Skeletal muscle satellite cell (primary cell): ENCODE data around the gene NRF1.

Experiments used
- H3K27me3 ChIP-seq: 2 replicates; pipeline ENCODE4 v1.7.0; 2013; ENCODE audit warnings: low read length; ENCODE audit not compliant: control insufficient read depth, insufficient read depth
- H3K36me3 ChIP-seq: 2 replicates; pipeline ENCODE4 v1.7.0; 2013; ENCODE audit warnings: mild to moderate bottlenecking, control low read depth, low read length; ENCODE audit not compliant: insufficient read depth
- H3K4me1 ChIP-seq: 2 replicates; pipeline ENCODE4 v1.7.0; 2013; ENCODE audit warnings: low read length; ENCODE audit not compliant: control insufficient read depth, insufficient read depth
- H3K4me2 ChIP-seq: 2 replicates; pipeline ENCODE4 v1.7.0; 2013; ENCODE audit warnings: mild to moderate bottlenecking, low read length
- H3K4me3 ChIP-seq: 2 replicates; pipeline ENCODE4 v1.7.0; 2013; ENCODE audit warnings: low read length
- H3K9ac ChIP-seq: 2 replicates; pipeline ENCODE4 v1.7.0; 2013; ENCODE audit warnings: mild to moderate bottlenecking, low read depth, low read length, moderate library complexity
- H3K9me3 ChIP-seq: replicated peaks from 2 replicates; pipeline ENCODE4 v1.7.0; 2013; ENCODE audit warnings: mild to moderate bottlenecking, control low read depth, low read length

The NRF1 gene

GRCh38 chr7:129776362-129776722, 164.8 kb downstream of the NRF1 start:
- no peak overlapping the region for H3K4me3 ChIP-seq

GRCh38 chr7:129777195-129777844, 165.8 kb downstream of the NRF1 start:
- no peaks in the 10 kb centered on the region for H3K9me3 ChIP-seq
- H3K4me3 ChIP-seq, result no peak overlapping the region
- H3K36me3 ChIP-seq, result no peaks in the 10 kb centered on the region
- H3K27me3 ChIP-seq, result peaks cover 60% of the 10 kb centered on the region
- no peak overlapping the region for H3K9ac ChIP-seq
- no peak overlapping the region for H3K4me2 ChIP-seq
- H3K4me1 ChIP-seq, result peaks cover 19% of the 10 kb centered on the region

More at GRCh38 chr7:129776362-129776722, 164.8 kb downstream of the NRF1 start:
- Histone ChIP-seq H3K27me3 (peaks cover 54% of the 10 kb centered on the region), H3K4me1 (peaks cover 14% of the 10 kb centered on the region), H3K36me3 (no peaks in the 10 kb centered on the region), H3K9ac (no peak overlapping the region), H3K4me2 (no peak overlapping the region), H3K9me3 (no peaks in the 10 kb centered on the region)

- no peak overlapping the region for H3K4me3 ChIP-seq
Observed at GRCh38 chr7:129777993-129778769, 166.7 kb downstream of the NRF1 start.

GRCh38 chr7:129778770-129779601, 167.5 kb downstream of the NRF1 start:
- H3K4me2 ChIP-seq, result peak overlapping the region; percentile 82
- no peaks in the 10 kb centered on the region for H3K36me3 ChIP-seq
- no peaks in the 10 kb centered on the region for H3K9me3 ChIP-seq
- H3K27me3 ChIP-seq, result peaks cover 73% of the 10 kb centered on the region
- H3K4me1 ChIP-seq, result peaks cover 24% of the 10 kb centered on the region
- H3K4me3 ChIP-seq, result peak overlapping the region; percentile 54
- no peak overlapping the region for H3K9ac ChIP-seq

More at GRCh38 chr7:129777993-129778769, 166.7 kb downstream of the NRF1 start:
- no peaks in the 10 kb centered on the region for H3K36me3 ChIP-seq
- no peak overlapping the region for H3K4me2 ChIP-seq
- H3K4me1 ChIP-seq, result peaks cover 22% of the 10 kb centered on the region
- H3K9ac ChIP-seq, result no peak overlapping the region
- H3K9me3 ChIP-seq, result no peaks in the 10 kb centered on the region
- H3K27me3 ChIP-seq, result peaks cover 67% of the 10 kb centered on the region

- peak overlapping the region; percentile 54 for H3K4me3 ChIP-seq
Observed at GRCh38 chr7:129779602-129780256, 168.2 kb downstream of the NRF1 start.

GRCh38 chr7:129780257-129780973, 168.9 kb downstream of the NRF1 start:
- Histone ChIP-seq H3K36me3 (no peaks in the 10 kb centered on the region), H3K9ac (no peak overlapping the region), H3K4me1 (peaks cover 24% of the 10 kb centered on the region), H3K9me3 (no peaks in the 10 kb centered on the region), H3K4me3 (peak overlapping the region; percentile 49), H3K27me3 (peaks cover 80% of the 10 kb centered on the region), H3K4me2 (peak overlapping the region; percentile 82)

More at GRCh38 chr7:129779602-129780256, 168.2 kb downstream of the NRF1 start:
- Histone ChIP-seq H3K27me3 (peaks cover 77% of the 10 kb centered on the region), H3K36me3 (no peaks in the 10 kb centered on the region), H3K4me1 (peaks cover 24% of the 10 kb centered on the region), H3K4me2 (peak overlapping the region; percentile 82), H3K9me3 (no peaks in the 10 kb centered on the region), H3K9ac (no peak overlapping the region)

GRCh38 chr7:129780974-129781927, 169.7 kb downstream of the NRF1 start:
- Histone ChIP-seq H3K9ac (no peak overlapping the region), H3K36me3 (no peaks in the 10 kb centered on the region), H3K9me3 (no peaks in the 10 kb centered on the region), H3K4me2 (peak overlapping the region; percentile 82), H3K27me3 (peaks cover 82% of the 10 kb centered on the region), H3K4me3 (no peak overlapping the region), H3K4me1 (peaks cover 24% of the 10 kb centered on the region)

GRCh38 chr7:129781928-129782817, 170.7 kb downstream of the NRF1 start:
- H3K27me3 ChIP-seq, result peaks cover 83% of the 10 kb centered on the region
- H3K4me3 ChIP-seq, result no peak overlapping the region
- peak overlapping the region; percentile 37 for H3K4me2 ChIP-seq
- H3K36me3 ChIP-seq, result no peaks in the 10 kb centered on the region
- peaks cover 24% of the 10 kb centered on the region for H3K4me1 ChIP-seq
- no peaks in the 10 kb centered on the region for H3K9me3 ChIP-seq
- no peak overlapping the region for H3K9ac ChIP-seq

GRCh38 chr7:129782818-129783583, 171.5 kb downstream of the NRF1 start:
- Histone ChIP-seq H3K27me3 (peaks cover 81% of the 10 kb centered on the region), H3K4me2 (no peak overlapping the region), H3K4me1 (peaks cover 24% of the 10 kb centered on the region), H3K4me3 (no peak overlapping the region), H3K36me3 (no peaks in the 10 kb centered on the region), H3K9me3 (no peaks in the 10 kb centered on the region), H3K9ac (no peak overlapping the region)
